GM12872 (cell line): ENCODE data around the gene MAML1.

Experiments
- CTCF ChIP-seq: IDR thresholded peaks from 3 replicates; pipeline ENCODE4 v1.5.1; 2011; ENCODE audit warnings: low read depth, mild to moderate bottlenecking, low read length, moderate library complexity; ENCODE audit not compliant: insufficient read depth

Gene MAML1

GRCh38 chr5:179774442-179774841 lies 41.8 kb downstream of the MAML1 start:
- TF ChIP-seq CTCF, result no peak

- TF ChIP-seq CTCF, result no peak
Measured at GRCh38 chr5:179776411-179776938, 43.9 kb downstream of the MAML1 start.

- TF ChIP-seq CTCF, result no peak
Measured at GRCh38 chr5:179777456-179777855, 44.8 kb downstream of the MAML1 start.

GRCh38 chr5:179777909-179778308 lies 45.3 kb downstream of the MAML1 start:
- TF ChIP-seq CTCF, result no peak

GRCh38 chr5:179778591-179778990 lies 46.0 kb downstream of the MAML1 start:
- TF ChIP-seq CTCF, result no peak

- TF ChIP-seq CTCF, result no peak
Measured at GRCh38 chr5:179779826-179780225, 47.2 kb downstream of the MAML1 start.

- TF ChIP-seq CTCF, result no peak
Measured at GRCh38 chr5:179780362-179780761, 47.7 kb downstream of the MAML1 start.
